HG03571 (cell line): Measurements from ENCODE around the gene TIMM10B.
A peak's percentile ranks its signal among the peaks of the same experiment; 100 is the strongest.
"Not testable (repeated sequence)": the region's sequence is repeated elsewhere in the genome, so short reads cannot be mapped to it uniquely, and the experiment has no call there.

Experiments
- ATAC-seq: cut with Tn5 transposase; IDR thresholded peaks from one replicate; pipeline ENCODE4 v1.9.1; 2021; ENCODE audit not compliant: unreplicated experiment

Gene TIMM10B

DNA sequence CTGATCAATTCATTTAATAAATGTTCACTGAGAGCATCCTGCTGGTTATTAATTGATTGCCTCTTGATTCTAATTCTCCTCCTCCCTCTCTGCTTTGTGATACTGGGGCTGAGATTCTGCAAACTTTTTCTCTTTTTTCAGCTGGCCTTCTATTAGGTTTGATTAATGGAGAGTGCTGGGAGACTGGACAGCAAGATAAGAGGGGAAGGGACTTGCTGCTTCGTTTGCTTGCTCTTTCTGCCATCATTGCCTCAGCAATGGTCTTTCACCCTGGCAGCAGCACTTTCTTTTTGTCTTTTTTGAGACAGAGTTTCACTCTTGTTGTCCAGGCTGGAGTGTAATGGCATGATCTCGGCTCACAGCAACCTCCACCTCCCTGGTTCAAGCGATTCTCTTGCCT lies 22.9 kb downstream of the TIMM10B start:
- ATAC-seq: no peak

DNA sequence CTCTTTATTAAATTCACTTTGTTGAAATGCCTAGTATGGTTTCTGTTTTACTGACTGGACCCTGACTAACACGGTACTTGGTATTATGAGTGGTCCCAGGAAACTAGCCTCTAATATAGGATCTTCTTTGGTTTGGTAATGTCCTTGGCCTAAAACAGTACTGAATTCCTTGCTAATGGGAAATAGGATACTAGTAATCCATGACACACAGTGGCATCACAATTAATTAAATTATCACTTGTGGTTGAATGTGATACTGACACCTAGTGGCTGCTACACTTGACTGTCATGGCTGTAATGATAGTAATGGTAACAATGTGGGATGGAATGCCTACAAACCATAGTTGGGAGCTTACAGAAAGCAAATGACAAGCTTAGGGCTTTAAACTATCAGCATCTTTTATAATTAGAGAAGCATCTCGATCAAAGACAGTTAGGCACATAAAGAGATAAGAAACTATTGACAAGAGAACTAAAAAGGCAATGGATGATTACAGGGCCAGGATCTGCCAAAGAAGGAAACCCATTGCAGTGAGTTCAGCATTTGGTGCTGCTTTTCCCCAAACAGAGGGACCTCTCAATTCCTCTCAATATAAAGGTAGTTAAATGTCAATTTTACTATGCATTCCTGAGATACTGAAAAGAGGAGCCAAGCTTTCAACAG lies 24.4 kb downstream of the TIMM10B start:
- ATAC-seq: peak; percentile 50

DNA sequence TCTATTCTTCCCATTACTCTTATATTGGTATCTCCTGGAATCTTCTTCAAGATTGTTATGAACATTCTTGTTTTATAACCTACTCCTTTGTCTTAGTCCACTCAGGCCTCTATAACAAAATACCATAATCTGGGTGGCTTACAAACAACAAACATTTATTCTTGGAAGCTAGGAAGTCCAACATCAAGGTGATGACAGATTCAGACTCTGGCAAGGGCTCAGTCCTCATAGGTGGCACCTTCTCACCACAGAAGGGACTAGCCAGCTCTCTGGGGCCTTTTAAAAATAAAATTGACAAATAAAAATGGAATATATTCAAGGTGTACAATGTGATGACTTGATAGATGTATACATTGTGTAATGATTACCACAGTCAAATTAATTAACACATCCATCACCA lies 35.6 kb downstream of the TIMM10B start:
- ATAC-seq: no peak

DNA sequence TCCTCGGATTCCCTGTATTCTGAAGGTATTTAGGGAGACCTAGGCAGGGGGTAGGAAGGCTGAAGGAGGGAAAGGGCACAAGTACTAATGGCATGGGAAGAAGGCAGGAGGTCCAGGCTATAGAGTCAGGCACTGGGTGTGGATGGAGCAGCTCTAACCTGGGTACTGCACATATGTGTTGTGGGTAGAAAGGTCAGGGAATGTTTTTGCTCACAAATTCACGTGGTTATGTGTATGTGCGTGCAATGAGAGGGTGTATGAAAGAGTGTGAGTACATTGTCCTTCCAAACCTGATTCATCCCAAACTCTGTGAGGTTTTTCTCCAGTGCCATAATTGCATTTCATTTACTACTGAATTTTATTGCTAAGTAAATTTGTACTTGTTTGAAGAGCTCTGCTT lies 39.0 kb downstream of the TIMM10B start:
- ATAC-seq: no peak

DNA sequence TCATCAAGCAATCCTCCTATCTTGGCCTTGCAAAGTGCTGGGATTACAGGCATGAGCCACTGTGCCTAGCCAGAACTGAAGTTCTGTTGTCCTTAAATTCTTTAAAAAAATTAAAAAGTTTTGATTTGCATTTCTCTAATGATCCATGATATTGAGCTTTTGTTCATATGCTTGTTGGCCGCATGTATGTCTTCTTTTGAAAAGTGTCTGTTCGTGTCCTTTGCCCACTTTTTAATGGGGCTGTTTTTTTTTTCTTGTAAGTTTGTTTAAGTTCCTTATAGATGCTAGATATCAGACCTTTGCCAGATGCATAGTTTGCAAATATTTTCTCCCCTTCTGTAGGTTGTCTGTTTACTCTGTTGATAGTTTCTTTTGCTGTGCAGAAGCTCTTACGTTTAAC lies 40.6 kb downstream of the TIMM10B start:
- ATAC-seq: not testable (repeated sequence)

DNA sequence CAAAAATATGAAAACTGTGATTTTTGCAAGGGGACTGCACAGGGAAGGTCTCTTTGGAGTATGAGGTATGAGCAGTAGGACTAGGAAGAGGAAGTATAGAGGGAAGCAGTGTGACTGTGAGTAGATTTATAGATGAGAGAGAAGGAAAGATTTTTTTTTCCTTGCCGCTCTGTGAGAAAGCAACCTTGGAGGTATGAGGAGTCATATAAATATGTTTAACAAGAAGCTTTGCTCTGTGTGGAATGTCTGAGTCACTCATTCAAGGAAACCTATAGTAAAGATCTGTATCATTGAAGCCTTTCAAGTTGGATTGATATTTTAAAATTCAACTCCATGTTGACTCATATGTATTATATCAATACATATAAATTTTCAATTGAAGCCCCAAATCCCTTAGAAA lies 42.0 kb downstream of the TIMM10B start:
- ATAC-seq: no peak

DNA sequence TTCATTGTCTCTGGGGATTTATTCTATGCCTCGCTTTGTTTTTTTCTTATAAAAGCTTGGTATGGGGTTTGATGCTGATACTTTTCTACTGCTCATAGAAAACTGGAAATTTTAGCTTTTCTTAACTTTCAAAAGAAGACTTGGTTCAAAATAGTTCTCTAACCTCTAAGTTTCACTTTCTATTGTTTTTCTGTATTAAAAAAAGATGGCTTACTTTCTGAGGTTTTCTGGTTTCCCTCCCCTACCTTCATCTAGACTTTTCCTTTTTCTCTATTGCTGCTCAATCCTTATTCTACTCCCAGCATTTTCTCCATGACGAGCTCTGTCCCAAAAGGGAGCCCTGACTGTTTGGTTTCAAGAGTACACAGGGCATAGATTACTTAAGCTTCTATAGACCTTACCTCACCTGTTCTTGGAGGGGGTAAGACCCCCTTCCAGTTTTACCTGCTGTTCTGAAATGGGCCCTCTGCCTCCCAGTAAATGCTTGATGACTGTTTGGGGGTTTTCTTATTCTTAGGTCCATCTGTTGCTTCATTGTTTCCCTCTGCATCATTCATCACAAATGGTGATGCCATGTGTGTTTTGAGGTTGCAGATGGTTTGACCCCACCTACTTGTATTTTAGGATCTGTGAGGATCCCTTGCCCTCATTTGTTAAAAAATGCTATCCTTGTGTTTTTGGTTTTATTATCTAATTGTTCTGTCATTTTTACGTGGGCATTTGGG lies 45.3 kb downstream of the TIMM10B start:
- peak; percentile 68 for ATAC-seq

DNA sequence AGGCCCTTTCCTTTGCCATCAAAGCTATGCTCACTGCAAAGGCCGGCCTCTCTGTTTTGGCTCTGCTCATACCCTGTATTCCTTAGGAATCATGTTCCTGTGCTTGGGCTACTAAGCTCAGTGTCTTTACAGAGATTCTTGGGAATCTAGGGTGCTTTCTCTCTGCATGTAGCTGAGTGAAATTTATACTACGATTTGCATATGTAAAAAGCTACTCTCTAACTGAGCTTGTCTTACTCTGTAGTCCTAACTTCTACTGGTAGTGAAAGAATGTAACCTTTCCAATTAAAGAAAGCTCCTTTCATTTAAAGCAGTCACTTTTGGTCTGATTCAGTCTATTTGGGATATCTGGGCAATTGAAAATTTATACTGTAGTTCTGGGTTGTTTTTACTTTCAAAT lies 48.0 kb downstream of the TIMM10B start:
- no peak for ATAC-seq

DNA sequence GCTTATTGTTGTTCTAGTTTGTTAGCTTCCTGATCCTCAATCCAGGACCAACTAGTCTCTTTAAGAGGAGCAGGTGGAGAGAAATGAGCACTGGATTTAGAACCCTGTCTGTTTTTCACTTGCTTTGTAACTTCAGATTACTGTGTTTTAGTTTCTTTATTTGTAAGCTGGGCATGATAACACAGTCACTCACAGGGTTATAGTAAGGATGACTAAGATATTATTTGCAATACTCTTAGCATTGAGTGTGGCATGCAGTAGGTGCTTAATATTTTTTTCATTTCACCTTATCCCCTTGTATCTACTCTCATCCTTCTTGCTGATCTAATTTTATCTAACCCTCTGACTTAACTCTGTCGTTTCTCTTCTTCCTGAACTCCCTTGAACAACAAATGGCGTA lies 49.5 kb downstream of the TIMM10B start:
- no peak for ATAC-seq

DNA sequence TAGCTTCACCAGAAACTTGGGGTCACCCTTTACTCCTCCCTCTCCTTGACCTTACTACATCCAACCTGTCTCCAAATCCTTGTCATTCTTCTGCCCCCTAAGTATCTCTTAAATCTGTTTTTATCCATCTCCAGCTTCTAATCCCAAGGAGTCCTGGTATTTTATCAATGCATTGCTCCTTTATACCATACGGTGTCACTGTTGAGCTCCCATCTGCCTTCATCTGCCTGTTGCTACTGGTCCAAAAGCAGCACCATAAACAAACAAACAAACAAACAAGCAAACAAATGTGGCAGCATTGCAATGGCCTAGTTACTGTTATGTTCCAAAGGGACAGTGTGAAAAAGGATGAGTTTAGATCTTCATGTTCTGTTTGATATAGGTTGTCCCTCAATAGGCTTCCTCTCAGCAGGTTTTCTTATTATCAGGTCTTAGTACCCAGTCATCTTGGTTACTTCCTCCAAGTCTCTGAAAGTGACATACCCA lies 50.0 kb downstream of the TIMM10B start:
- no peak for ATAC-seq
